Measurements from ENCODE around the gene PRKCB.
"Not testable (repeated sequence)": the region's sequence is repeated elsewhere in the genome, so short reads cannot be mapped to it uniquely, and the experiment has no call there.

The PRKCB gene

DNA sequence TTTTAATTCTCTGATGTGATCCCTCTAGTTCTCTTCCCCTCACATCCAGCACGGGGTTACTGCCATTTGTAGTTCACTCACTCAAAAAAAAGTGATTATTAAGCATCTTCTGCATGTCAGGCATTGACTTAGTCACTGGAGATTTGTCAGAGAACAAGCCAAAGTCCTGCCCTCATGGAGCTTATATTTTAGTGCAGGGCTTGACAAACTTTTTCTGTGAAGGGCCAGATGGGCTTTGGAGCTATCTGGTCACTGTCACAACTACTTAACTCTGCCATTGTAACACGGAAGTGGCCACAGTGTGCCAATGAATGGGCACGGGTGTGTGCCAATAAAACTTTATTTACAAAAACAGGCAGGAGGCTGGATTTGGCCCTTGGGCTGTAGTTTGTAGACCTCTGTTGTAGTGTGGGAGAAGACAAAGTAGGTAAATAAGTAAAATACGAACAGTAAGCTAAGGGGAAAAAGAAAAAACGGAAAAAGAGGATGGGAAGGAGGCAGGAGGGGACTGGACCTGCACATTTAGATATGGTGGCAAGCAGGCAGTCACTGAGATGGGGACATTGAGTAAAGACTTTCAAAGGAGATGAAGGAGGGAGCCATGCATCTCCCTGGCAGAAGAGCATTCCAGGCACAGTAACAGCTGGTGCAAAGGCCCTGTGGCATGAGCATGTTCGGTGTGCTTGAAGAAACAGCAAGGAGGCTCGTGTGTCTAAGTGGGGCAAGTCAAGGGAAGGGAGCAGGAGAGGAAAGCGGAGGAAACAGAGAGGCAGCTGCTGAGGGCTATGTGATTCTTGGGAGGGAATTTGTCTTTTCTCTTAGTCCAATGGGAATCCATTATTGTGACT is 217.5 kb downstream of the PRKCB start:
- no peak for DNase-seq

DNA sequence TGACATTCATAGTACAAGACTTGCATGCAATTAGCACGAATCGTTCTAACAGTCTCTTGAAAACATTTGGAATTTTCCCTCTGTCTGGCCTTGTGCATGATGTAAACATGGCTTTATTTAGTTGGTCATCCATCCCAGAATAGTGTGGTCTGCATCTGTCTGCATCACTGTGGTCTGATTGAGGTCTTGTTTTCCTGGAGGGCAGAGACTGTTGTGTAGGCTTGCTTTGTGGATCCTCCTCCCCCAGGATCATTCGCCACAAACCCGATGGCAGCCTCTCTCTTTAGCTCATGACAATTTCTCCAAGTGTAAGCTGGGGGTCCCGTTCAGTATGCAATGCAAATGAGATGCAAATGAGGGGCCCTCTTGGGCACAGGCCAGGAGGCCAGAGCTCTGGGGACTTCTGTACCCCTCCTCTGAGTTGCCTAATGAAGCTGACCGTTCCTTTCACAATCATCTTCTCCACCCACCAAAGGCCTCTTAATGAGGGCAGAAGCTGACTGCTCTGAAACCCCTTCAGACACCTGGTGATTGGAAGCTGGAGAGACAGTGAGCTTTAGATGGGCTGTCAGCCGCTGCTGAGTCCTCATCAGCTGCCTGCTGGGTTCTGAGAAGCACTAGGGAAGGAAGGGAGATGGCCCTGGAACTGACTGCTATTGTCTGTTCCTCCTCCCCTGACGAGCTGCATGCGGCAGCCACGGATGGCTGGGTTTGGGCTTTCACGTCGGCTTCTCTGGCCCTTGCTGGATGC is 219.1 kb downstream of the PRKCB start:
- DNase-seq = no peak

- no peak for DNase-seq
These were observed 226.6 kb downstream of the PRKCB start for GRCh38 chr16:24062270-24062817.

- no peak for DNase-seq
These were observed 233.3 kb downstream of the PRKCB start for GRCh38 chr16:24069036-24069590.

DNA sequence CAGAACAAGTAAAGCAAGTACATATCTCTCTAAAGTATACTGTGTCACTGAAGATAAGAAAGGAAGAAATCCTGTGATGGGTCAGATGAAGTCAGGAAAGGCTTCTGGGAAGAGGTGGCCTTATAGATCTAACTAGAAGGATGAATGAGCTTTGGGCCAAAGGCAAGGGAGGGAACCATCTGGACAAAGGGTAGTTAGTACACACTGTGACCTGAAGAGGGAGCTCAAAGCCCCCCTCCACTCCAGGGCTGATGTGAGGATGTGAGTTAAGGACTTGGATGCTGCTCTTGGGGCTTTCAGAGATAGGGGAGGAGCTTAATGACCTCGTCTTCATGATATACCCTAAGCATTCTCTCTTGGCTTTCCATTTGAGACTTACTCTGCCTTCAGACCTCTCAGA is 235.1 kb downstream of the PRKCB start:
- peak; percentile 7 for DNase-seq

- no peak for DNase-seq
These were observed 236.0 kb downstream of the PRKCB start for GRCh38 chr16:24071666-24072360.

DNA sequence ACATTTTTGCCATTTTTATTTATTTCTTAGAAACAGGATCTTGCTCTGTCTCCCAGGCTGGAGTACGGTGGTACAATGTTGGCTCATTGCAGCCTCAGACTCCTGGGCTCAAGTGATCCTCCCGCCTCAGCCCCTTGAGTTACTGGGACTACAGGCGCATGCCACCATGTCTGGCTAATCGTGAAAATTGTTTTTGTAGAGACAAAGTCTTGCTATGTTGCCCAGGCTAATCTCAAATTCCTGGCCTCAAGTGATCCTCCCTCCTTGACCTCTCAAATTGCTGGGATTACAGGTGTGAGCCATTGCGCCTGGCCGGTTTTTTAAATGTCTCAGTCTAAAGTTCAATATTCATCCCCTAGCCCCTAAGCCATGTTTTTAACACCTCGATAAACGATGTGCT is 237.5 kb downstream of the PRKCB start:
- no peak for DNase-seq

- DNase-seq = no peak
These were observed 238.8 kb downstream of the PRKCB start for GRCh38 chr16:24074574-24074973.

- DNase-seq = no peak
These were observed 239.5 kb downstream of the PRKCB start for GRCh38 chr16:24075302-24075701.

GRCh38 chr16:24075931-24076716 is 240.3 kb downstream of the PRKCB start:
- no peak for DNase-seq

DNA sequence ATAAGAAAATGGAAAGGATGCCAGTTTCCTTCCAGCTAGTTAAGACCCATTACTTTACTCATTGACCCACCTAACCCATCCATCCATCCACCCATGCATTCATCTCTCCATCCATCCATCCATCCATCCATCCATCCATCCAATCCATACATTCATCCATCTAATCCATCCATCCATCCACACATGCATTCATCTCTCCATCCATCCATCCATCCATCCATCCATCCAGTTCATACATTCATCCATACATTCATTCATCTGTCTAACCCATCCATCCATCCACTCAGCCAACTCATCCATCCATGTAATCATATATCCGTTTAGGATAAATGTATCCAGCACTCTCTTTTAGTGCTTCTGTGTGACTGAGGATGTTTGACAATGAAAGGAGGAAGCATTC is 241.5 kb downstream of the PRKCB start:
- no peak for DNase-seq

GRCh38 chr16:24077966-24078365 is 242.2 kb downstream of the PRKCB start:
- DNase-seq = no peak

- DNase-seq = no peak
These were observed 249.9 kb downstream of the PRKCB start for GRCh38 chr16:24085666-24086065.

DNA sequence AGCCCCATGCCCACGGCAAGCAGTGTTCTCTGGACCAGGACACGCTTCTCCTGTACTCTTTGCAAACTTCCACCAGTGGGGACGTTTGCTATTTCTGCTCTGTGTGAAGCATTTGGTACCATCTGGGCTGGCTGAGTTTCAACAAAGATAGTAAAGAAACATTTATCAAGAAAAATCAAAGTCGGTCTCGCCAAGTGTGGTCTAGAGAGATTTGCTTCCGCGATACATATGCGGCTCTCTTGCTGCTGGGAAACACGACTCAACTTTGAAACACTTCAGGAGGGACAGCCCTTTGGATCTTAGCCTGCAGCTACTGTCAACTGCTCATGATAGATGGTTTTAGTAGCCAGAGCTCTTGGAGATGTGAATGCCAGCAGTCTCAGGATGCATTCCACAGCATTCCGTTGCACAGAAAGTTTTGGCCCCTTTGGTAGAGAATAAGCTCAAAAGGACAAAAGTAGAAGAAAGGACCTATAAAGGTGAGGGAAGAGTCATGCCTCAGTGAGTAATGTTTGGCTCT is 252.2 kb downstream of the PRKCB start:
- DNase-seq = no peak

- DNase-seq = no peak
These were observed 253.0 kb downstream of the PRKCB start for GRCh38 chr16:24088767-24089166.

DNA sequence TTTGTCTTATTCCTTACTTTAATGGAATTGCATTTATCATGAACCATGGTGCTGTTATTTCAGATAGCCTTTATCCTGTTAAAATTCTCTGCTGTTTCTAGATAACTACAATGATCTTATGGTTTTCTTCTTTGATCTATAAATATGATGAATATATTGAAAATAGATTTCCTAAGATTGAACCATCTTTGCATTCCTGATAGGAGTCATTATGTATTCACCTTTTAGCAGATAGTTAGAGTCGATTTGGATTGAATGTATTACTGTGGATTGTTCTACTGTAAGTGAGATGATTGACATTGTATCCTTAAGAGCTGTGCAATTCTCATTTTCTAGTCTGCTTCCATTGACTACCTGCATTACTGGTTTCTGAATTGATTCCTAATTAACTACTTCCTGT is 255.3 kb downstream of the PRKCB start:
- no peak for DNase-seq

DNA sequence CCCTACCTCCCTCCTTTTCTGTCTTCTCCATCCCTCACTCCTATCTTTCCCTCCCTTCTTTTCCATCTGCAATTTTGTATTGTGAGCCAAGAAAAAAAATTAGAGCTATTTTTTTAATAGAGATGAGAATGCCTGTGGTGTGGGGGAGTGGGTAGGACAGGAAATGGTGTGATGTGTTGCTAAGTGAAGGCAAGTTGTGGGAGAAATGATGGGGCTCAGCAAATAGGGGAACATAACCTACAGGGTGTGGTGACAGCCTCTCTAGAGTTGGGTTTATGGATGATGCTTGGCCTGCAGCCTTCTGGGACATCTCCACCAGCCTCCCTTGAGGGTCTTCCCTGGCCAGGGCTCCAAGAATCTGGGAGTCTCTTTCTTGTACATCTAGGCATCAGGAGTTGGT is 257.3 kb downstream of the PRKCB start:
- DNase-seq = no peak

- DNase-seq = no peak
These were observed 258.9 kb downstream of the PRKCB start for GRCh38 chr16:24094660-24095059.

DNA sequence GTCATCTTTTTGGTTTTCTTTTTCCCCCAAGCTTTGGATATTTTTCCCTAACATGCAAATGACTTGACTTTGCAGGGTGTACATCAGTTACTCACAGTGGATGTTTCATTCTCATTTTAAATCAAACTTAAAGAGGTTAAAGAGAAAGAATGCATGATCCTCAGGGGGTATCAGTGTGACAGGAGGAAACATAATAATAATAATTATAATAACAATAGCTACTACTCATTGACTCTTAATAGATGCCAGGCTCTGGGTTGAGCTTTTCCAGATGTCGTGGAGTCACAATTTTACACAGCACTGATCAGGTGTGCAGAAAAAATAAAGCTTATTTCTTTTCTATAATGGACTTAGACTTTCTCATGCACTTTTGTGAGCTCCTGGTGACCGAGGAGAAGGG is 263.1 kb downstream of the PRKCB start:
- DNase-seq = no peak

GRCh38 chr16:24101431-24101830 is 265.6 kb downstream of the PRKCB start:
- DNase-seq = no peak

DNA sequence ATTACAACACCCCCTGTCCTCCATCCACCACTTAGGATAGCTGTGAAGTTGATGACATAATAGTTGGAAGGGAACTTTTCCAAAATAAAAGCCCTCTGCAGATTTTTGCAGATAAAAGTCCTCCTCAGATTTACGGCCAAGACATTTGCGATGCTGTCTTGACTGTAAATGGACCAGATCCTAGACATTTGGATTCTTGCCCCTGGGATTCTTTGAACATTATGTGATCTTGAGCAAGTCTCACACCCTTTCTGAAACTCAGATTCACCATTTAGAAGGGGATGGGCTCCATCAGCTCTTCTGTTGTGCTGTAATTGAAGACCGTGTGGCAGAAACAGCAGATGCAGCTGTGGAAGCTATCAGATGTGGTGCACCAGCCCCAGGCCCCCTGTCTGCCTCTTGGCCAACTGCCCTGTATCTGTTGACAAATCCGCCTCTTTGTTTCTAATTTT is 266.5 kb downstream of the PRKCB start:
- DNase-seq = no peak

DNA sequence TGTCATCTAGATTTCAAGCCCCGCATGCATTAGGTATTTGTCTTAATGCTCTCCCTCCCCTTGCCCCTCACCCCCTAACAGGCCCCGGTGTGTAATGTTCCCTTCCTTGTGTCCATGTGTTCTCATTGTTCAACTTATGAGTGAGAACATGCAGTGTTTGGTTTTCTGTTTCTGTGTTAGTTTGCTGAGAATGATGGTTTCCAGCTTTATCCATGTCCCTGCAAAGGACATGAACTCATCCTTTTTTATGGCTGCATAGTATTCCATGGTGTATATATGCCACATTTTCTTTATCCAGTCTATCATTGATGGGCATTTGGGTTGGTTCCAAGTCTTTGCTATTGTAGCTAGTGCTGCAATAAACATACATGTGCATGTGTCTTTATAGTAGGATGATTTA is 269.7 kb downstream of the PRKCB start:
- DNase-seq = not testable (repeated sequence)
